NB4 (cell line): ENCODE results near the gene OBP2A.

Experiments
- DNase-seq: peaks from one replicate; pipeline ENCODE4 v3.0.0; 2010; ENCODE audit warnings: low read depth
- H3K4me3 ChIP-seq: one replicate; pipeline ENCODE4 v1.5.1; 2011; ENCODE audit warnings: mild to moderate bottlenecking, low read depth, low read length, moderate library complexity
- MAX ChIP-seq: IDR thresholded peaks from 2 replicates; pipeline ENCODE4 v1.6.1; 2011; ENCODE audit warnings: low read depth, low read length
- MYC ChIP-seq: IDR thresholded peaks from 2 replicates; pipeline ENCODE4 v1.6.1; 2011; ENCODE audit warnings: low read depth, low read length
- POLR2A ChIP-seq: IDR thresholded peaks from 2 replicates; pipeline ENCODE4 v1.6.1; 2011; ENCODE audit warnings: mild to moderate bottlenecking; ENCODE audit not compliant: insufficient read length; ENCODE audit errors: extremely low read depth
- TF ChIP-seq, protein P1 (sequence below): IDR thresholded peaks from one replicate; pipeline ENCODE4 v1.5.1; 2012; ENCODE audit warnings: low read depth, low read length

The OBP2A gene

GRCh38 chr9:135551456-135551855 lies 5.5 kb downstream of the OBP2A start:
- no peak for TF ChIP-seq MYC
- no peak for TF ChIP-seq POLR2A
- TF ChIP-seq, protein P1, sequence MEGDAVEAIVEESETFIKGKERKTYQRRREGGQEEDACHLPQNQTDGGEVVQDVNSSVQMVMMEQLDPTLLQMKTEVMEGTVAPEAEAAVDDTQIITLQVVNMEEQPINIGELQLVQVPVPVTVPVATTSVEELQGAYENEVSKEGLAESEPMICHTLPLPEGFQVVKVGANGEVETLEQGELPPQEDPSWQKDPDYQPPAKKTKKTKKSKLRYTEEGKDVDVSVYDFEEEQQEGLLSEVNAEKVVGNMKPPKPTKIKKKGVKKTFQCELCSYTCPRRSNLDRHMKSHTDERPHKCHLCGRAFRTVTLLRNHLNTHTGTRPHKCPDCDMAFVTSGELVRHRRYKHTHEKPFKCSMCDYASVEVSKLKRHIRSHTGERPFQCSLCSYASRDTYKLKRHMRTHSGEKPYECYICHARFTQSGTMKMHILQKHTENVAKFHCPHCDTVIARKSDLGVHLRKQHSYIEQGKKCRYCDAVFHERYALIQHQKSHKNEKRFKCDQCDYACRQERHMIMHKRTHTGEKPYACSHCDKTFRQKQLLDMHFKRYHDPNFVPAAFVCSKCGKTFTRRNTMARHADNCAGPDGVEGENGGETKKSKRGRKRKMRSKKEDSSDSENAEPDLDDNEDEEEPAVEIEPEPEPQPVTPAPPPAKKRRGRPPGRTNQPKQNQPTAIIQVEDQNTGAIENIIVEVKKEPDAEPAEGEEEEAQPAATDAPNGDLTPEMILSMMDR: no peak
- TF ChIP-seq MAX: no peak
- no peak for DNase-seq

DNA sequence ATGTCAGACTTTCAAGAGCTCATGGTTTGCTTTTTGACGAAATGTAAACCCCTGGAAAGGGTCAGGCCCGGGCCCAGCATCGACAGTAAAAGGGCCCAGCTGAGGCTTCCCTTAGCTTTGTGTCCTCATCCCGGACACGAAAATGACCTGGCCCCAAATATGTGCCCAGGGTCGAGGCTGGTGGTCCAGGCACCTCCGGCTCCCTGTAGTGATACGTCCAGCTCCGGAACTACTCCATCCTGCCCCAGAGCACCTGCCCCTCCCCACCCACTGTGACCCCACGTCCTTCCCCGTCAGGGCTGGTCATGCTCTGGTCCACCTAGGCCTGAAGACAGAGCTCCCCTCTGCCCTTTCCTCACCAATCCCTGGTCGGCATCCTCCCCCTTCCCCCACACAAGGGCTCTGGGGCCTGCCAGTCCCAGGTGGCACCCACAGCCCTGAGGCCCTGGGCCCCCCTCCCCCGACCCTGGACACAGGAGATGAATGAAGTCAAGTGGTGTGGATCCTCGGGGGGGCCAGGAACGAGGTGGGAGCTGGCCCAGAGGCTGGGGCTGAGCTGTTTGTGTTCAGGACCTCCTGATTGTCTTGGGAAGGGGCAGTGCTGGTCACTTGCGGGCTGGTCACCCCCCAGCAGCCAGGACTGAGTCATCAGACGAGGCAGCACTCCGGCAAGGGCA lies 6.2 kb downstream of the OBP2A start:
- TF ChIP-seq, protein P1: no peak
- TF ChIP-seq POLR2A: no peak
- TF ChIP-seq MYC: no peak
- TF ChIP-seq MAX: no peak

More at GRCh38 chr9:135551456-135551855, 5.5 kb downstream of the OBP2A start:
- no peak overlapping the region for H3K4me3 ChIP-seq

GRCh38 chr9:135552698-135553171 lies 6.8 kb downstream of the OBP2A start:
- no peak for DNase-seq
- H3K4me3 ChIP-seq: no peak overlapping the region
- TF ChIP-seq, protein P1: no peak
- TF ChIP-seq POLR2A (no peak), MYC (no peak), MAX (no peak)

More for the DNA sequence above, 6.2 kb downstream of the OBP2A start:
- DNase-seq: no peak
- no peak overlapping the region for H3K4me3 ChIP-seq

DNA sequence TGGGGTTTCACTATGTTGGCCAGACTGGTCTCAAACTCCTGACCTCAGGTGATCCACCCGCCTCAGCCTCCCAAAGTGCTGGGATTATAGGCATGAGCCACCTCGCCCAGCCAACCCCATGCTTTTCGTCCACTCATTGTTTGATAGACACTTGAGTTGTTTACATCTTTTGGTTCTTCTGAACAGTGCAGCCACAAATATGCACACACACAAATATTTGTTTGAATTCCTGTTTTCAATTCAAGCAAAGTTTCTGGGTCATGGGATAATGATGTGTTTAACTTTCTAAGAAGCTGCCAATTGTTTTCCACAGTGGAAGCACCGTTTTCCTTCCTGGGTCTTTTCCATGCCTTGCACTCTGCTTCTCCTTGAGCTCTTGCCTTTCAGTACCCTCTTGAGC lies 8.8 kb downstream of the OBP2A start:
- no peak for TF ChIP-seq POLR2A
- TF ChIP-seq, protein P1: no peak
- no peak for TF ChIP-seq MAX
- no peak for TF ChIP-seq MYC
- no peak overlapping the region for H3K4me3 ChIP-seq
- DNase-seq: no peak

DNA sequence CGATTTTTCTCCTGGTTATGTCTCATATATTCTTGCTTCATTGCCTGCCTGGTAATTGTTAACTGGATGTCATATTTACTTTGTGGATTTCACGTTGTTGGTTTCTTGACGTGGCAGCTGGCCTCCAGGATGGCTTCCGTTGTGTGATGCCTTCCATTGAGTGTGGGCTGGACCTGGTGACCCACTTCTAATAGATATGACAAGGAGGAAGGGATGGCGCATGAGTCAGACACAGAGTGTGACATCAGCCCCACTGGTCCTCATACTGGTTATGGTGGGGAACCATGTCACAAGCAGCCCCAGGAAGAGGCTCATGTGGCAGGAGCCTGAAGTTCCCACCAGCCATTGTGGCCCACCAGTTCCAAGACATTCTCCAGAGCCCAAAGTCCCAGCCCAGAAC lies 9.3 kb downstream of the OBP2A start:
- no peak for DNase-seq
- no peak overlapping the region for H3K4me3 ChIP-seq
- TF ChIP-seq POLR2A: no peak
- no peak for TF ChIP-seq MAX
- TF ChIP-seq MYC: no peak

DNA sequence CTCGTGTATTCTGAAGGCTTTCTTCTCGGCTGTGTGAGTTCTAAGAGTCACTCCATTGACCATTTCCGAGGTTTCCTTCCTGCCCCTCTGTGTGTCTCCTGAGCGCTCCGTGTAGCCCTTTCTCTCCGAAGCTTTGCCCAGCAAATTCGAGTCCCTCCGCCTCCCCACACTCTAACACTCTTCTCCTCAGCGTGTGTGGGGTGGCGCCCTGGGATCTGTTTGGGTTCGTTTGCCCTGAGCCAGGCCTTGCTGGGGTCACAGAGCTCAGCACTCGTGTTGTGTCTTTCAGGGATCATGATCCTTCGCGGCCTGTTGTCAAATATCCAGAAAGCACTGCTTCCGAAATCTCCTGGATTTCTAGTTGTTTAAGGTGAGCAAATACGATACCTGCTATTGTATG lies 10.0 kb downstream of the OBP2A start:
- DNase-seq: no peak
- TF ChIP-seq, protein P1: no peak
- TF ChIP-seq MAX: no peak
- no peak for TF ChIP-seq POLR2A
- TF ChIP-seq MYC: no peak
- no peak overlapping the region for H3K4me3 ChIP-seq
